ENCODE measurements around the gene EPHA6.

DNA sequence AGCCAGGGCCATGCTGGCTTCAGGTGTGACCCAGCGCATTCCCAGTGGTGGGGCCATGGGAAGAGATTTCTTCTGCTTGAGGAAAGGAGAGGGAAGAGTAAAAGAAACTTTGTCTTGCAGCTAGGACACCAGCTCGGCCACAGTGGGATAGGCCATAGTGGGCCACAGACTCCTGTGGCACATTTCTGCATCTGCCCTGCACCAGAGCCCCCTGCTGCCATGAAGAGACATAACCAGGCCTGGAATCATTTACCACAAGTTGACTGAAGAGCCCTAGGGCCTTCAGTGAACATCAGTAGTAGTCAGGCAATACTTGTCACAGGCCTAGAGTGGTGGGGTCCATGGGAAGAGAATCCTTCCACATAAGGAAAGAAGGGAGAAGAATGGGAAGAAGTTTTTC is 538.8 kb downstream of the EPHA6 start:
- TF ChIP-seq, protein P1, sequence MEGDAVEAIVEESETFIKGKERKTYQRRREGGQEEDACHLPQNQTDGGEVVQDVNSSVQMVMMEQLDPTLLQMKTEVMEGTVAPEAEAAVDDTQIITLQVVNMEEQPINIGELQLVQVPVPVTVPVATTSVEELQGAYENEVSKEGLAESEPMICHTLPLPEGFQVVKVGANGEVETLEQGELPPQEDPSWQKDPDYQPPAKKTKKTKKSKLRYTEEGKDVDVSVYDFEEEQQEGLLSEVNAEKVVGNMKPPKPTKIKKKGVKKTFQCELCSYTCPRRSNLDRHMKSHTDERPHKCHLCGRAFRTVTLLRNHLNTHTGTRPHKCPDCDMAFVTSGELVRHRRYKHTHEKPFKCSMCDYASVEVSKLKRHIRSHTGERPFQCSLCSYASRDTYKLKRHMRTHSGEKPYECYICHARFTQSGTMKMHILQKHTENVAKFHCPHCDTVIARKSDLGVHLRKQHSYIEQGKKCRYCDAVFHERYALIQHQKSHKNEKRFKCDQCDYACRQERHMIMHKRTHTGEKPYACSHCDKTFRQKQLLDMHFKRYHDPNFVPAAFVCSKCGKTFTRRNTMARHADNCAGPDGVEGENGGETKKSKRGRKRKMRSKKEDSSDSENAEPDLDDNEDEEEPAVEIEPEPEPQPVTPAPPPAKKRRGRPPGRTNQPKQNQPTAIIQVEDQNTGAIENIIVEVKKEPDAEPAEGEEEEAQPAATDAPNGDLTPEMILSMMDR (conservative IDR thresholded peaks at IDR 0.05; ENCODE audit: low read depth, low read length): no peak
- no peak for TF ChIP-seq EZH2 (IDR thresholded peaks at IDR 0.05; ENCODE audit: low read length, unreplicated experiment)
